Measurements from ENCODE around the gene FAM163B. TPM values are rescaled to one million over a fixed set of nuclear protein-coding genes. Genes with fewer than 3 reads are reported as not detected.
"Not testable (repeated sequence)": the region's sequence is repeated elsewhere in the genome, so short reads cannot be mapped to it uniquely, and the experiment has no call there.

Gene FAM163B
- total RNA-seq, 2 experiments from 2014 or later, result not detected

DNA sequence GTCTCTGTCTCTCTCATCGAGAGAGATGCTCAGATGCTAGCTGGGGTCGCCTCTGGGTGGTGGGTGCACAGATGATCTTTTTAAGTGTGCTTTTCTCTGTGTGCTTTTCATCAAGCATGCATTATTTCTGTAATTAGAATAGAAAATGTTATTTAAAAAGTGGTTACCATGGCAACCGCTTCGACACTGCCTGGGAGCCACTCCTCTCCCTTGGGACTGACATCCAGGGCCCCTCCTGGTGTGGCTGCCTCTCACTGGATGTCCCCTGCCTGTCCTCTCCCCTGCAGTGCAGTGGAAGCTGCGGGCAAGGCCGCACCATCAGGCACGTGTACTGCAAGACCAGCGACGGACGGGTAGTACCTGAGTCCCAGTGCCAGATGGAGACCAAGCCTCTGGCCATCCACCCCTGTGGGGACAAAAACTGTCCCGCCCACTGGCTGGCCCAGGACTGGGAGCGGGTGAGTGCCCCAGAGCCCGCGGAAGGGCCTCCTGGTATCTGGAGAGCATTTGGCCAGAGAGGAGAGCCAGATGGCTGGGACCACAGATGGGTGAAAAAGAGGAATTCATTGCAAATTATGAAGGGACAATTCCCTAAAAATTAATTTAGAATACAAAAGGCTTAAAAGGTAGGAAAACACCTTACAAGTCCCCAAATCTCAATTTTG lies 39.9 kb downstream of the FAM163B start:
- intact Hi-C loops (cut with DNase I, micrococcal nuclease), result no loop called here
- no peak overlapping the region for H3K27ac Mint-ChIP-seq
- ATAC-seq, result no peak
- H3K9me3 Mint-ChIP-seq (ENCODE audit: low read depth), result no peaks in the 10 kb centered on the region
- H3K27me3 Mint-ChIP-seq, result no peaks in the 10 kb centered on the region
- no peak for DNase-seq
- CTCF ChIA-PET, result no interaction called here
- POLR2A ChIA-PET, result no interaction called here
- no peaks in the 10 kb centered on the region for H3K36me3 Mint-ChIP-seq (ENCODE audit: low read depth)
- H3K4me3 Mint-ChIP-seq, result no peak overlapping the region
- no peaks in the 10 kb centered on the region for H3K4me1 Mint-ChIP-seq

DNA sequence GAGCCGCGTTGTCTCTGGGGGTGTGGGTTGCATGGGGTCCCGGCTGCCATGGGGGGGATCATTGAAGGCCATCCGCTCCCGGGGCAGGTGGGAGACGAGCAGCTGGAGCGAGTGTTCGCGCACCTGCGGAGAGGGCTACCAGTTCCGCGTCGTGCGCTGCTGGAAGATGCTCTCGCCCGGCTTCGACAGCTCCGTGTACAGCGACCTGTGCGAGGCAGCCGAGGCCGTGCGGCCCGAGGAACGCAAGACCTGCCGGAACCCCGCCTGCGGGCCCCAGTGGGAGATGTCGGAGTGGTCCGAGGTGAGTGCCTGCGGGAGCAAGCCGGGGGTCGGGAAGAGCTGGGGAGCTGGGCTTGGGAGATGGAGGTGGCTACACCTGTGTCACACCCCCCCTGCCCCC lies 41.0 kb downstream of the FAM163B start:
- H3K36me3 Mint-ChIP-seq (ENCODE audit: low read depth), result no peaks in the 10 kb centered on the region
- H3K4me3 Mint-ChIP-seq, result no peak overlapping the region
- no peaks in the 10 kb centered on the region for H3K27me3 Mint-ChIP-seq
- no peak overlapping the region for H3K27ac Mint-ChIP-seq
- ChIA-PET POLR2A (no interaction called here), CTCF (no interaction called here)
- ATAC-seq (no peak), DNase-seq (no peak)
- intact Hi-C loops (cut with DNase I, micrococcal nuclease), result no loop called here
- no peaks in the 10 kb centered on the region for H3K9me3 Mint-ChIP-seq (ENCODE audit: low read depth)
- H3K4me1 Mint-ChIP-seq, result peaks cover 4% of the 10 kb centered on the region

DNA sequence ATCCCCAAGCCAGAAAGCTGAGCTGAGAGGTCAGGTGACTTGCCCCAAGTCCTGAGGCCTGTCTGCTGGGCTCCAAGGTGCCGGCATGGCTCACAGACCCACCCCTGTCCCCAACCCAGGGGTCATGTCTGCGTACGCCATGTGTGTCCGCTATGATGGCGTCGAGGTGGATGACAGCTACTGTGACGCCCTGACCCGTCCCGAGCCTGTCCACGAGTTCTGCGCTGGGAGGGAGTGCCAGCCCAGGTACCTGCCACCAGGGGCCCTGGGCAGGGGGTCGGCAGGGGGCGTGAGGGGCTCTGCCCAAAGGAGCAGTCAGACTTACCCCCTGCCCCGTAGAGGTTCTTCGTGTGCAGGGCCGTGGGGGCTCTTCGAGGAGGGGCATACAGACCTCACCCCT lies 42.4 kb downstream of the FAM163B start:
- intact Hi-C loops (cut with DNase I, micrococcal nuclease), result no loop called here
- Mint-ChIP-seq H3K4me3 (no peak overlapping the region), H3K36me3 (ENCODE audit: low read depth) (no peaks in the 10 kb centered on the region), H3K4me1 (peaks cover 7% of the 10 kb centered on the region), H3K27me3 (no peaks in the 10 kb centered on the region), H3K9me3 (ENCODE audit: low read depth) (no peaks in the 10 kb centered on the region), H3K27ac (no peak overlapping the region)
- ATAC-seq (no peak), DNase-seq (no peak)
- CTCF ChIA-PET, result no interaction called here
- POLR2A ChIA-PET, result no interaction called here

DNA sequence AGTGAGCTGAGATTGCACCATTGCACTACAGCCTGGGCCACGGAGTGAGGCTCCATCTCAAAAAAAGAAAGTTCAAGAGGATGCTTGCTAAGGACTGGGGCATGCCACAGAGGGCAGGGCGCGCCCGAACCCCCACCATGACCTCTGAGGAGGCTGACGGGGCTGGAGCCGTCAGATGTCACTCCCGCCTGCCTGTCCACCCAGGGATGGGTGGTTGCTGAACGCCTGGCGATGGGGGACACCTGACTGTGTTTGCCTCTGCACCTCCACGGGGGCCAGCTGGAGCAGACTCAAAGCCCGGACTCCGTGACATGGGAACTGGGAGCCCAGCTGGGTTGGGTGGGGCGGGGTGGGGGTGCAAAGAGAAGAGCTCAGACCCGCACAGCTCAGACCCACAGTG lies 42.8 kb downstream of the FAM163B start:
- no peak for DNase-seq
- Mint-ChIP-seq H3K4me1 (peaks cover 7% of the 10 kb centered on the region), H3K9me3 (ENCODE audit: low read depth) (no peaks in the 10 kb centered on the region), H3K36me3 (ENCODE audit: low read depth) (no peaks in the 10 kb centered on the region), H3K4me3 (no peak overlapping the region), H3K27ac (no peak overlapping the region), H3K27me3 (no peaks in the 10 kb centered on the region)
- ChIA-PET POLR2A (no interaction called here), CTCF (no interaction called here)
- intact Hi-C loops (cut with DNase I, micrococcal nuclease), result no loop called here
- no peak for ATAC-seq

DNA sequence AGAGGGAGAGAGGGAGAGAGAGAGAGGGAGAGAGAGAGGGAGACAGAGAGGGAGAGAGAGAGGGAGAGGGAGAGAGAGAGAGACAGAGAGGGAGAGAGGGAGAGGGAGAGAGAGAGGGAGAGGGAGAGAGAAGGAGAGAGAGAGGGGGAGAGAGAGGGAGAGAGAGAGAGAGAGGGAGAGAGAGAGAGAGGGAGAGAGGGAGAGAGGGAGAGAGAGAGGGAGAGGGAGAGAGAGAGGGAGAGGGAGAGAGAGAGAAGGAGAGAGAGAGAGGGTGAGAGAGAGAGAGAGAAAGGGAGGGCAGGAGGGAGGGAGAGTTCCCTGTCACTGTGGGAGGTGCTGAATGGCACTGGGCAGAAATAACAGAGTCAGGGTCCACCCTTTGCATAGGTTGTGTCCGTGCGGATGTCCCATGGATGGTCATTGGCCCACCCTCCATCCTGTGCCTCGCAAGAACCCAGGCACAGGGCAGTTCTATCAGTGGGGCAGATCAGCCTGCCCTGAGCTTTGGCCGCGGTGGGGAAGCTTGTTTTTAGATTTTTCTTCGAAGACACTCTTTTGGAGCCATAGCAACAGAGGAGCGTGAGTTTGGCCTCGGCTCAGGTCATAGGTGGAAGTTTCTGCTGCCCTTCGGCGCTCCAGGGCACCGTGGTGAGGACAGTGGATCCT lies 44.6 kb downstream of the FAM163B start:
- no peaks in the 10 kb centered on the region for H3K9me3 Mint-ChIP-seq (ENCODE audit: low read depth)
- POLR2A ChIA-PET, result interaction anchor here (1.0 kb wide), 1 partner anchor 66 kb away, joined by 5 read pairs; no protein-coding TSS in a partner anchor

DNA sequence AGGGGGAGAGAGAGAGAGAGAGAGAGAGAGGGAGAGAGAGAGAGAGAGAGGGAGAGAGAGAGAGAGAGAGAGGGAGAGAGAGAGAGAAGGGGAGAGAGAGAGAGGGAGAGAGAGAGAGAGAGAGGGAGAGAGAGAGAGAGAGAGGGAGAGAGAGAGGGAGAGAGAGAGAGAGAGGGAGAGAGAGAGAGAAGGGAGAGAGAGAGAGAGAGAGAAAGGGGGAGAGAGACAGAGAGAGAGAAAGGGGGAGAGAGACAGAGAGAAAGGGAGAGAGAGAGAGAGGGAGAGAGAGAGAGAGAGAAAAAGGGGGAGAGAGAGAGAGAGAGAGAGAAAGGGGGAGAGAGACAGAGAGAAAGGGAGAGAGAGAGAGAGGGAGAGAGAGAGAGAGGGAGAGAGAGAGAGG lies 45.4 kb downstream of the FAM163B start:
- H3K27ac Mint-ChIP-seq; H3K36me3 Mint-ChIP-seq (ENCODE audit: low read depth); DNase-seq; H3K4me3 Mint-ChIP-seq; H3K27me3 Mint-ChIP-seq; ATAC-seq; POLR2A ChIA-PET; CTCF ChIA-PET; intact Hi-C loops (cut with DNase I, micrococcal nuclease); H3K9me3 Mint-ChIP-seq (ENCODE audit: low read depth): not testable (repeated sequence)
- peaks cover 14% of the 10 kb centered on the region for H3K4me1 Mint-ChIP-seq

More for the DNA sequence above, 44.6 kb downstream of the FAM163B start:
- H3K27me3 Mint-ChIP-seq, result no peaks in the 10 kb centered on the region
- CTCF ChIA-PET, result interaction anchor here (0.6 kb wide), 2 partner anchors 178 to 218 kb away, joined by 3 read pairs; no protein-coding TSS in a partner anchor
- peaks cover 11% of the 10 kb centered on the region for H3K4me1 Mint-ChIP-seq
- H3K4me3 Mint-ChIP-seq, result no peak overlapping the region
- no peak for DNase-seq
- intact Hi-C loops (cut with DNase I, micrococcal nuclease), result no loop called here
- no peak for ATAC-seq
- H3K27ac Mint-ChIP-seq, result no peak overlapping the region
- no peaks in the 10 kb centered on the region for H3K36me3 Mint-ChIP-seq (ENCODE audit: low read depth)

DNA sequence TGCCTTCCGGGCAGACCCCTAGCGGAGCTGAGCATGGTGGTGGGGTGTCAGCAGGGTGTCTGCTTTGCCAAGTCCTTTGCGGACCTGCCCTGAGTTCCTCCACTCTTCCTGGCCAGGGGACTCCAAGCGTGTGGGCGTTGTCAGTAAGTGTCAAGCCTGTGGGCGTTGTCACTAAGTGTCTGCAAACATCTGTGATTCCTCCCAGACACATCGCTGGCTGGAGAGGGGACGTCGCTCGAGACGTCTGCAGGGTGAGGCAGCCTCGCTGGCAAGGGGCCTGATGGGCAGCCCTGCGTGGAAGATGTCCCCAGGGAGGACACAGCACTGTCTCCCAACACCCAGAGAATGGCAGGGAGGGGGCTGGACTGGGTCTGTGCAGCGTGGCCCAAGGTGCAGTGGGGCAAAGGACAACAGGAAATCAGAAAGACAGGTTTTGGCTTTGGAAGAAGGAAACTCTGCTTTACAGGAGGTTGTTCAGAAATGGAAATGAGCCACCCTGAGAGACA lies 45.8 kb downstream of the FAM163B start:
- Mint-ChIP-seq H3K4me1 (peaks cover 19% of the 10 kb centered on the region), H3K9me3 (ENCODE audit: low read depth) (no peaks in the 10 kb centered on the region), H3K4me3 (no peak overlapping the region), H3K27ac (no peak overlapping the region), H3K36me3 (ENCODE audit: low read depth) (no peaks in the 10 kb centered on the region), H3K27me3 (peaks cover 2% of the 10 kb centered on the region)
- DNase-seq, result no peak
- POLR2A ChIA-PET, result no interaction called here
- CTCF ChIA-PET, result interaction anchor here (0.6 kb wide), 1 partner anchor 62 kb away, joined by 3 read pairs; no protein-coding TSS in a partner anchor
- intact Hi-C loops (cut with DNase I, micrococcal nuclease), result no loop called here
- no peak for ATAC-seq

DNA sequence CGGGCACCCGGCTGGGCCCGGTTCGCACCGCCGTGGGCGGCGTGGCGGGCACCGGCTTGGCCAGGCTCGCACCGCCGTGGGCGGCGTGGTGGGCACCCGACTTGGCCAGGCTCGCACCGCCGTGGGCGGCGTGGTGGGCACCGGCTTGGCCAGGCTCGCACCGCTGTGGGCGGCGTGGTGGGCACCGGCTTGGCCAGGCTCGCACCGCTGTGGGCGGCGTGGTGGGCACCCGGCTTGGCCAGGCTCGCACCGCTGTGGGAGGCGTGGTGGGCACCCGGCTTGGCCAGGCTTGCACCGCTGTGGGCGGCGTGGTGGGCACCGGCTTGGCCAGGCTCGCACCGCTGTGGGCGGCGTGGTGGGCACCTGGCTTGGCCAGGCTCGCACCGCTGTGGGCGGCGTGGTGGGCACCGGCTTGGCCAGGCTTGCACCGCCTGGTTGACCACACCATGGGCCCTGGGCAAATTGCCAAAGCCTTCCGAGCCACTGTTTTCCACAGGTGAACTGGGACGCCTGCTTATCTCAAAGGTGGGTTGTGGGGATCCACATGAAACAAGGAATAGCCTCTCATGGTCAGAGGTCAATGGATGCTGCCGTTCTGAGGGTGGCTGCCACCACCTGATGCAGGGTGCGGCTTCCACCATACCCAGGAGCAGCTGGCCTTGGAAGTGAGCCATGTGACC lies 46.4 kb downstream of the FAM163B start:
- Mint-ChIP-seq H3K4me3 (no peak overlapping the region), H3K4me1 (peaks cover 24% of the 10 kb centered on the region), H3K36me3 (ENCODE audit: low read depth) (no peaks in the 10 kb centered on the region), H3K27ac (no peak overlapping the region), H3K9me3 (ENCODE audit: low read depth) (no peaks in the 10 kb centered on the region), H3K27me3 (peaks cover 2% of the 10 kb centered on the region)
- POLR2A ChIA-PET, result no interaction called here
- intact Hi-C loops (cut with DNase I, micrococcal nuclease), result no loop called here
- ATAC-seq (no peak), DNase-seq (no peak)
- CTCF ChIA-PET, result interaction anchor here (0.6 kb wide), 1 partner anchor 62 kb away, joined by 3 read pairs; no protein-coding TSS in a partner anchor

DNA sequence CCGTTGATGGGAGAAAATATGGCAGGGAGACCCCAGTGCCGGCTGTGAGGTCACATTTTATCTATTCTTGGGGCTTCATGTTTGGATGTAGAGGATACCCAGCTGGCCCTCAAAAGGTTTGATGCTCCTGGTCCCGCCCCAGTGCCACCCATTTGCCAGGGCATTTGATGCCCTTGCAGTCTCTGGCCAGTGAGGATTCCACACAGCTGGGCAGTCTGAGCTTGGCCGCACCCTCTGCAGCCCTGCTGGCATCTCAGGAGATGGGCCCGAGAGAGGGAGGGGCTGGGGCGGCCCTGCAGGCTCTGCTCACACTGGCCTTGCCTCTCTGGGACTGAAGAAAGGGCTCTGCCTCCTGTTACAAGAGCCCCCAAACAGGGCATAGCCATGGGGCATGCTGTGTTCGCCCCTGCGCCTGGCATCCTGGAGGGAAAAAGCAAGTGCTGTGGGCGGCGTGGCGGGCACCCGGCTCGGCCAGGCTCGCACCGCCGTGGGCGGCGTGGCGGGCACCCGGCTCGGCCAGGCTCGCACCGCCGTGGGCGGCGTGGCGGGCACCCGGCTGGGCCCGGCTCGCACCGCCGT lies 47.1 kb downstream of the FAM163B start:
- Mint-ChIP-seq H3K27me3 (peaks cover 2% of the 10 kb centered on the region), H3K4me3 (no peak overlapping the region), H3K36me3 (ENCODE audit: low read depth) (no peaks in the 10 kb centered on the region), H3K27ac (no peak overlapping the region), H3K4me1 (peaks cover 24% of the 10 kb centered on the region), H3K9me3 (ENCODE audit: low read depth) (no peaks in the 10 kb centered on the region)
- no peak for DNase-seq
- intact Hi-C loops (cut with DNase I, micrococcal nuclease), result no loop called here
- no peak for ATAC-seq
- ChIA-PET POLR2A (no interaction called here), CTCF (interaction anchor here (0.6 kb wide), 1 partner anchor 66 kb away, joined by 3 read pairs; no protein-coding TSS in a partner anchor)

DNA sequence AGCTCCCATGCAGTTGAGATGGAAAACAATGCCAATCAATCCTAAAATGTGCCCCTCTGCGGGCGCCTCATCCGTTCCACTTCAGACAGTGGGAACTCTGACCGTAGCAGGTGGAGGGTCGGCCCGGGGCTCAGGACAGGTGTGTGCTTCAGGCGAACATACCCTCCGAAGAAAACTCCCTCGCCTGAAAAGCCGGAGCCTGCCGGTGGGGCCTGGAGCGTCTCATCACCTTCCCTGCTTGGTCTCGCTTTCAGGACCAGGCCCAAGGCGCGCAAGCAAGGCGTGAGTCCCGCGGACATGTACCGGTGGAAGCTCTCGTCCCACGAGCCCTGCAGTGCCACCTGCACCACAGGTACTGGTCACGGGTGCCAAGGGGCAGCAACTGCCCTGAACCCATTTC lies 48.2 kb downstream of the FAM163B start:
- intact Hi-C loops (cut with DNase I, micrococcal nuclease), result no loop called here
- CTCF ChIA-PET, result no interaction called here
- Mint-ChIP-seq H3K9me3 (ENCODE audit: low read depth) (no peaks in the 10 kb centered on the region), H3K4me3 (no peak overlapping the region), H3K27me3 (peaks cover 2% of the 10 kb centered on the region), H3K27ac (no peak overlapping the region), H3K4me1 (peaks cover 24% of the 10 kb centered on the region), H3K36me3 (ENCODE audit: low read depth) (no peaks in the 10 kb centered on the region)
- ATAC-seq, result no peak
- no peak for DNase-seq
- POLR2A ChIA-PET, result no interaction called here

DNA sequence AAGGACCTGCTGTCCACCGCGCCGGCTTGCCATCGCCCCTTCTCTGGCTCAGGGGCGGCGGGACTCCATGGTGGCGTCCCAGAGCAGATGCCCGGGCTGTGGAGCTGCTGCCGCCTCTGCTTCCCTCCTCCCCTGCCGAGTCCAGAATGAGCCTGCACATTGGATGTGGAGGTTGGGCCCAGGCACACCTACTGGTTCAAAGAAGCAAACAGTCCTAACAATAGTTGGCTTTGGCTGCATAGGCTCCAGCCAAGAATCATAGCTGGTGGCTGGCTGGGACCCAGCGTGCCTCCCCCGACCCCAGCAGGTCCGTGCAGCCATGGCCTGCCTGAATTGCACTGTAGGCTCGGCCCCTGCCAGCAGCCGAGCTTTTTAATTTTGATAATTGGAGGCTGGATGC lies 48.9 kb downstream of the FAM163B start:
- peaks cover 24% of the 10 kb centered on the region for H3K4me1 Mint-ChIP-seq

More for the DNA sequence above, 48.9 kb downstream of the FAM163B start:
- H3K27me3 Mint-ChIP-seq, result peaks cover 2% of the 10 kb centered on the region
- ATAC-seq (no peak), DNase-seq (no peak)
- H3K27ac Mint-ChIP-seq, result no peak overlapping the region
- H3K9me3 Mint-ChIP-seq (ENCODE audit: low read depth), result no peaks in the 10 kb centered on the region
- H3K36me3 Mint-ChIP-seq (ENCODE audit: low read depth), result no peaks in the 10 kb centered on the region
- ChIA-PET CTCF (no interaction called here), POLR2A (no interaction called here)
- intact Hi-C loops (cut with DNase I, micrococcal nuclease), result no loop called here
- H3K4me3 Mint-ChIP-seq, result no peak overlapping the region

Data from activated CD4-positive, alpha-beta T cell treated with anti-CD3 and anti-CD28 coated beads for 36 hours (primary cell).